Frontal cortex (tissue), 4 donors: Measurements from ENCODE around the gene VPS35L. TPM values are rescaled to one million over a fixed set of nuclear protein-coding genes. Genes with fewer than 3 reads are reported as not detected.
"Not testable (repeated sequence)": the region's sequence is repeated elsewhere in the genome, so short reads cannot be mapped to it uniquely, and the experiment has no call there.

ENCODE experiments used
- DNase-seq, 2 donors: peaks; one replicate each; pipeline ENCODE4 v3.0.0; 2012; ENCODE audit warnings: low spot score in 2 of 2
- FAIRE-seq: peaks from 2 replicates; lab custom pipeline; 2012; peaks lifted over from hg19 to GRCh38; lab: Jason Lieb, UNC
- total RNA-seq: library from RNA; depleted of rRNA; stranded (reverse); fragments of >200 nt; gene quantifications from one replicate; pipeline ENCODE4 v1.2.3, GENCODE V29; 2014
- donor health status: control.
- donor health status: control.
- donor health status: control.

Gene VPS35L
- total RNA-seq, 1 donor from 2014 or later, result 55.8 TPM

GRCh38 chr16:19636436-19637267 lies 81.1 kb downstream of the VPS35L start:
- FAIRE-seq, result no peak

GRCh38 chr16:19639986-19640421 lies 84.5 kb downstream of the VPS35L start:
- FAIRE-seq (no peak), DNase-seq (no peak)

More at GRCh38 chr16:19636436-19637267, 81.1 kb downstream of the VPS35L start:
- no peak for DNase-seq

GRCh38 chr16:19642501-19642900 lies 87.0 kb downstream of the VPS35L start:
- FAIRE-seq (no peak), DNase-seq (no peak)

GRCh38 chr16:19644877-19645276 lies 89.4 kb downstream of the VPS35L start:
- FAIRE-seq (no peak), DNase-seq (peak in 1 of 2 donors; percentile 27)

GRCh38 chr16:19645557-19645981 lies 90.1 kb downstream of the VPS35L start:
- DNase-seq, result no peak

GRCh38 chr16:19649980-19650379 lies 94.5 kb downstream of the VPS35L start:
- no peak for DNase-seq
- no peak for FAIRE-seq

More at GRCh38 chr16:19645557-19645981, 90.1 kb downstream of the VPS35L start:
- no peak for FAIRE-seq

GRCh38 chr16:19654147-19654546 lies 98.6 kb downstream of the VPS35L start:
- no peak for DNase-seq
- FAIRE-seq, result no peak

- no peak for FAIRE-seq
- DNase-seq, result no peak
Measured at GRCh38 chr16:19655242-19655777, 99.8 kb downstream of the VPS35L start.

- no peak for DNase-seq
- FAIRE-seq, result no peak
Measured at GRCh38 chr16:19657831-19658230, 102.3 kb downstream of the VPS35L start.

GRCh38 chr16:19659554-19659953 lies 104.1 kb downstream of the VPS35L start:
- no peak for DNase-seq
- no peak for FAIRE-seq

- FAIRE-seq (no peak), DNase-seq (no peak)
Measured at GRCh38 chr16:19660432-19660831, 104.9 kb downstream of the VPS35L start.

- DNase-seq, result no peak
- no peak for FAIRE-seq
Measured at GRCh38 chr16:19662351-19662750, 106.8 kb downstream of the VPS35L start.

- FAIRE-seq (no peak), DNase-seq (no peak)
Measured at GRCh38 chr16:19664166-19664565, 108.7 kb downstream of the VPS35L start.

GRCh38 chr16:19665313-19665712 lies 109.8 kb downstream of the VPS35L start:
- DNase-seq, FAIRE-seq: not testable (repeated sequence)

GRCh38 chr16:19666477-19666876 lies 111.0 kb downstream of the VPS35L start:
- DNase-seq, result peak in 1 of 2 donors; percentile 25
- peak; percentile 52 for FAIRE-seq

GRCh38 chr16:19672378-19672777 lies 116.9 kb downstream of the VPS35L start:
- FAIRE-seq (no peak), DNase-seq (no peak)

- FAIRE-seq (no peak), DNase-seq (no peak)
Measured at GRCh38 chr16:19674485-19674884, 119.0 kb downstream of the VPS35L start.

- no peak for DNase-seq
- FAIRE-seq, result no peak
Measured at GRCh38 chr16:19677402-19677801, 121.9 kb downstream of the VPS35L start.

GRCh38 chr16:19678804-19679203 lies 123.3 kb downstream of the VPS35L start:
- FAIRE-seq (no peak), DNase-seq (no peak)

- not testable (repeated sequence) for FAIRE-seq
Measured at GRCh38 chr16:19679281-19679680, 123.8 kb downstream of the VPS35L start.

GRCh38 chr16:19680881-19681340 lies 125.4 kb downstream of the VPS35L start:
- no peak for FAIRE-seq
- DNase-seq, result no peak

More at GRCh38 chr16:19679281-19679680, 123.8 kb downstream of the VPS35L start:
- DNase-seq, result not testable (repeated sequence)
